AG04449 (cell line): ENCODE data around the gene EPN3.

Source experiments
- CTCF ChIA-PET: fragments of 350-600 bp; formaldehyde crosslinking; extraction: SDS; loops from one replicate; lab custom pipeline; 2021; ENCODE audit warnings: antibody characterized with exemption; lab: Yijun Ruan, JAX
- POLR2A ChIA-PET: fragments of 400-600, 350-600 bp; formaldehyde crosslinking; extraction: SDS; loops from one replicate; lab custom pipeline; 2020; ENCODE audit warnings: antibody characterized with exemption, inconsistent platforms; lab: Yijun Ruan, JAX
- DNase-seq: peaks from one replicate; pipeline ENCODE4 v3.0.0-alpha.2; 2010; ENCODE audit warnings: low read depth, low spot score
- H3K4me3 ChIP-seq: 2 replicates; pipeline ENCODE4 v1.5.1; 2011; ENCODE audit warnings: low read depth, mild to moderate bottlenecking, control low read depth, low read length
- CTCF ChIP-seq: IDR thresholded peaks from one replicate; pipeline ENCODE4 v1.5.1; 2011; ENCODE audit warnings: mild to moderate bottlenecking, moderate library complexity, low read length, control low read depth, inconsistent platforms; ENCODE audit not compliant: insufficient read depth; ENCODE audit errors: missing control alignments

Gene EPN3

DNA sequence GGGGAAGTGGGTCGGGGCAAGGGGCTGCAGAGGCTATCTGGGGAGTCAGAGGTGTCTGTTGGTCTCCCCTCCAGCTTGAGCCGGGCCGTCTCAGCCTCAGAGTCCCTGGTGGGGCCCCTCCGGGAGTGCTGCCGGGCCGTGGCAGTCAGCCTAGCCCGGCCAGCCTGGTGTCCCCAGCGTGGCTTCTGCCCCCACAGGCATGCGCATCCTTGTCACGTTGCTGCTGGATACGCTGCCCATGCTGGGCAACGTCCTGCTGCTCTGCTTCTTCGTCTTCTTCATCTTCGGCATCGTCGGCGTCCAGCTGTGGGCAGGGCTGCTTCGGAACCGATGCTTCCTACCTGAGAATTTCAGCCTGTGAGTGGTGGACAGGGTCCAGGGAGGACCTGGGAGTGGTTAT is 39.1 kb downstream of the EPN3 start:
- no peak for TF ChIP-seq CTCF
- no peak overlapping the region for H3K4me3 ChIP-seq
- CTCF ChIA-PET: interaction anchor here (2.2 kb wide), 2 partner anchors 21 to 22 kb away, joined by 7 to 8 read pairs; no protein-coding TSS in a partner anchor
- POLR2A ChIA-PET: no interaction called here
- DNase-seq: no peak

- no peak for TF ChIP-seq CTCF
- POLR2A ChIA-PET: no interaction called here
- no peak for DNase-seq
- CTCF ChIA-PET: interaction anchor here (1.1 to 2.2 kb wide), 6 partner anchors 20 to 98 kb away, joined by 3 to 7 read pairs (median 4); no protein-coding TSS in a partner anchor
- no peak overlapping the region for H3K4me3 ChIP-seq
Measured at GRCh38 chr17:50572541-50572940, 40.0 kb downstream of the EPN3 start.

DNA sequence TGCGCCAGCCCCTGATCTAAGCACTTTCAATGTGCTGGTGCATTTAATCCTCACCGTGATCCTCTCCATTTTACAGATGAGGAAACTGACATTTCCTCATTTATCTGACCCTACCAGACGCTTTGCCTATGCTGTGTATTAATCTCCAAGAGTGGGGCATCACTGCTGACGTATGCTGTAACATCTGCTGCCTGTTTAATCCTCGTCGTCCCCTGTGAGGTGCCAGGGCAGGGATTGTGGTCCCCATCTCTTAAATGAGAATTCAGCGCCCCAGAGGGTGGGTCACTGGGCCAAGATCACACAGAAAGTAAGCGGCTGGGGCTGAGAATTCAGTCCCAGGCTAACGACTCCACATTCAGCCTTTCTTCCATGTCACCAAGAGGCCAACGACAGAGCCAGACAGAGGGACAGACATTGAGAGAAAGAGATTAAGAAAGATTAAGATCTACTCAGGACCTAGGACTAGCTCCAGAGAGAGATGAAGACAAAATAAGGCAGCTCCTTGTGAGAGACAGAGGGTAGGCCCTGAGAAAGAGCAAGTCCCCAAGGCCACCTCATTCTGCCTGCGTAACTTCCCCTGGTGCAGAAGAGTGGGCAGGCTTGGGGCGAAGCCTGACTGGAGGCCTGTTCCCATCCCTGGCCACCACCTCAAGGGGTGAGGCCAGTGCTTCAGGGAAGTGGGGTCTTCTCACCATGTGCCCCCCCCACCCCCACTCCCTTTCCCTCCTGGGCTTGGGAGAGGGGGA is 41.5 kb downstream of the EPN3 start:
- ChIA-PET POLR2A (no interaction called here), CTCF (interaction anchor here (0.6 to 2.2 kb wide), 7 partner anchors 11 to 96 kb away, joined by 3 to 7 read pairs (median 4); no protein-coding TSS in a partner anchor)
- no peak overlapping the region for H3K4me3 ChIP-seq
- no peak for DNase-seq
- no peak for TF ChIP-seq CTCF

DNA sequence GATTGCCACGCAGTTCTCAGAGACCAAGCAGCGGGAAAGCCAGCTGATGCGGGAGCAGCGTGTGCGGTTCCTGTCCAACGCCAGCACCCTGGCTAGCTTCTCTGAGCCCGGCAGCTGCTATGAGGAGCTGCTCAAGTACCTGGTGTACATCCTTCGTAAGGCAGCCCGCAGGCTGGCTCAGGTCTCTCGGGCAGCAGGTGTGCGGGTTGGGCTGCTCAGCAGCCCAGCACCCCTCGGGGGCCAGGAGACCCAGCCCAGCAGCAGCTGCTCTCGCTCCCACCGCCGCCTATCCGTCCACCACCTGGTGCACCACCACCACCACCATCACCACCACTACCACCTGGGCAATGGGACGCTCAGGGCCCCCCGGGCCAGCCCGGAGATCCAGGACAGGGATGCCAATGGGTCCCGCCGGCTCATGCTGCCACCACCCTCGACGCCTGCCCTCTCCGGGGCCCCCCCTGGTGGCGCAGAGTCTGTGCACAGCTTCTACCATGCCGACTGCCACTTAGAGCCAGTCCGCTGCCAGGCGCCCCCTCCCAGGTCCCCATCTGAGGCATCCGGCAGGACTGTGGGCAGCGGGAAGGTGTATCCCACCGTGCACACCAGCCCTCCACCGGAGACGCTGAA is 43.2 kb downstream of the EPN3 start:
- ChIA-PET POLR2A (no interaction called here), CTCF (interaction anchor here (1.2 to 1.7 kb wide), 4 partner anchors 13 to 119 kb away, joined by 3 to 4 read pairs (median 3); no protein-coding TSS in a partner anchor)
- DNase-seq: no peak
- no peak overlapping the region for H3K4me3 ChIP-seq
- no peak for TF ChIP-seq CTCF

GRCh38 chr17:50576864-50577263 is 44.3 kb downstream of the EPN3 start:
- no peak for DNase-seq
- ChIA-PET POLR2A (no interaction called here), CTCF (interaction anchor here (0.6 to 1.7 kb wide), 5 partner anchors 10 to 118 kb away, joined by 3 to 4 read pairs (median 3); no protein-coding TSS in a partner anchor)
- TF ChIP-seq CTCF: no peak
- no peak overlapping the region for H3K4me3 ChIP-seq

DNA sequence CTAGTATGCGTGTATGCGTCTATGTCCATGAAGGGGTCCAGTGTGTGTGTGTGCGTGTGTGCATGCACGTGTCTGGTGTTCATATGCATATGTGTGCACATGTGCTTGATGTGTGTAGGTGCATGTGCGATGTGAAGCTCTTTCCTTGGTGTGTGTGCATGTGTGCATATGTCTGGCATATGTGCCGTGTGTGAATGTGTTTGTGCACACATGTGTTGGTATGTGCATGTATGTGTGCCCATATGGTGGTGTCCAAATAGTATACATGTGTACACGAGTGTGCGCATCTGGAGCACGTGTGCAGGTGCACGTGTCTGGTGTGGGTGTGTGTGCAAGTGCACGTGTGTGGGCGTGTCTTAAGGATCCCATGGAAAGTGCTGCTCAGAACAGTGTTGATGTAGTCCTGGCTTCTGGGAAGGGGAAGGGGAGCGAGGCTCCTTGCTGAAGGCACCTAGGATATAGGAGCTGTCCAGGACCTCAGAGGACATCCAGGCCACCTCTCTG is 45.0 kb downstream of the EPN3 start:
- CTCF ChIA-PET: interaction anchor here (0.8 to 1.0 kb wide), 2 partner anchors 22 to 27 kb away, joined by 3 read pairs; no protein-coding TSS in a partner anchor
- H3K4me3 ChIP-seq: no peak overlapping the region
- POLR2A ChIA-PET: no interaction called here
- TF ChIP-seq CTCF: no peak
- DNase-seq: no peak
